Measurements from ENCODE around the gene TMEM272. TPM values are rescaled to one million over a fixed set of nuclear protein-coding genes. Genes with fewer than 3 reads are reported as not detected.

TMEM272 gene
- total RNA-seq, 1 experiment from 2014 or later = 0.07 TPM

GRCh38 chr13:51776179-51776578 is 68.8 kb downstream of the TMEM272 start:
- DNase-seq = no peak
- POLR2A ChIA-PET (ENCODE audit: unreplicated experiment) = no interaction called here
- Histone ChIP-seq H3K9me2 (replicated peaks; ENCODE audit: low read length) (no peaks in the 10 kb centered on the region), H3K4me1 (ENCODE audit: insufficient read depth, low read length) (no peaks in the 10 kb centered on the region), H3K4me2 (ENCODE audit: low read length) (no peak overlapping the region), H3K79me2 (ENCODE audit: low read length) (no peaks in the 10 kb centered on the region), H3K27me3 (ENCODE audit: low read length) (no peaks in the 10 kb centered on the region), H3K27ac (ENCODE audit: low read length) (no peak overlapping the region), H3K4me3 (ENCODE audit: low read length) (no peak overlapping the region), H3K9ac (ENCODE audit: low read length) (no peak overlapping the region), H2AFZ (ENCODE audit: low read length) (no peak overlapping the region), H3K36me3 (ENCODE audit: low read depth, low read length) (no peaks in the 10 kb centered on the region), H3K9me3 (ENCODE audit: low read length) (no peaks in the 10 kb centered on the region), H4K20me1 (ENCODE audit: low read length) (no peaks in the 10 kb centered on the region), H3F3A (ENCODE audit: low read length, unreplicated experiment) (no peaks in the 10 kb centered on the region)
- no TSS peak for BruUV-seq (replicated peaks)
- intact Hi-C loops (cut with micrococcal nuclease) = no loop called here
- CTCF ChIA-PET = no interaction called here
- TF ChIP-seq CTCF (conservative IDR thresholded peaks at IDR 0.05; ENCODE audit: low read depth, low read length) (no peak), EZH2 (IDR thresholded peaks at IDR 0.05; ENCODE audit: low read length, unreplicated experiment) (no peak), EZH2phosphoT487 (IDR thresholded peaks at IDR 0.05; ENCODE audit: borderline replicate concordance, low read length) (no peak)
- ATAC-seq = no peak

GRCh38 chr13:51773515-51773914 is 71.5 kb downstream of the TMEM272 start:
- no peak for TF ChIP-seq EZH2 (IDR thresholded peaks at IDR 0.05; ENCODE audit: low read length, unreplicated experiment)
- no peak for TF ChIP-seq CTCF (conservative IDR thresholded peaks at IDR 0.05; ENCODE audit: low read depth, low read length)
- no peak for TF ChIP-seq EZH2phosphoT487 (IDR thresholded peaks at IDR 0.05; ENCODE audit: borderline replicate concordance, low read length)
- Histone ChIP-seq H3K4me3 (ENCODE audit: low read length) (no peak overlapping the region), H3K4me2 (ENCODE audit: low read length) (no peak overlapping the region), H3F3A (ENCODE audit: low read length, unreplicated experiment) (no peaks in the 10 kb centered on the region), H3K79me2 (ENCODE audit: low read length) (no peaks in the 10 kb centered on the region), H3K4me1 (ENCODE audit: insufficient read depth, low read length) (no peaks in the 10 kb centered on the region), H3K27ac (ENCODE audit: low read length) (no peak overlapping the region), H2AFZ (ENCODE audit: low read length) (no peak overlapping the region), H3K36me3 (ENCODE audit: low read depth, low read length) (no peaks in the 10 kb centered on the region), H3K9ac (ENCODE audit: low read length) (no peak overlapping the region), H3K27me3 (ENCODE audit: low read length) (no peaks in the 10 kb centered on the region), H3K9me3 (ENCODE audit: low read length) (no peaks in the 10 kb centered on the region), H4K20me1 (ENCODE audit: low read length) (no peaks in the 10 kb centered on the region), H3K9me2 (replicated peaks; ENCODE audit: low read length) (no peaks in the 10 kb centered on the region)
- intact Hi-C loops (cut with micrococcal nuclease) = no loop called here
- BruUV-seq (replicated peaks) = no TSS peak
- POLR2A ChIA-PET (ENCODE audit: unreplicated experiment) = no interaction called here
- DNase-seq (no peak), ATAC-seq (no peak)
- CTCF ChIA-PET = no interaction called here

GRCh38 chr13:51772781-51773180 is 72.2 kb downstream of the TMEM272 start:
- POLR2A ChIA-PET (ENCODE audit: unreplicated experiment) = no interaction called here
- Histone ChIP-seq H2AFZ (ENCODE audit: low read length) (no peak overlapping the region), H3K9me2 (replicated peaks; ENCODE audit: low read length) (no peaks in the 10 kb centered on the region), H3K4me3 (ENCODE audit: low read length) (no peak overlapping the region), H3K36me3 (ENCODE audit: low read depth, low read length) (no peaks in the 10 kb centered on the region), H4K20me1 (ENCODE audit: low read length) (no peaks in the 10 kb centered on the region), H3K9ac (ENCODE audit: low read length) (no peak overlapping the region), H3K9me3 (ENCODE audit: low read length) (no peaks in the 10 kb centered on the region), H3K4me2 (ENCODE audit: low read length) (no peak overlapping the region), H3K4me1 (ENCODE audit: insufficient read depth, low read length) (no peaks in the 10 kb centered on the region), H3F3A (ENCODE audit: low read length, unreplicated experiment) (no peaks in the 10 kb centered on the region), H3K79me2 (ENCODE audit: low read length) (no peaks in the 10 kb centered on the region), H3K27me3 (ENCODE audit: low read length) (no peaks in the 10 kb centered on the region), H3K27ac (ENCODE audit: low read length) (no peak overlapping the region)
- intact Hi-C loops (cut with micrococcal nuclease) = no loop called here
- no peak for ATAC-seq
- no peak for DNase-seq
- CTCF ChIA-PET = no interaction called here
- no TSS peak for BruUV-seq (replicated peaks)
- no peak for TF ChIP-seq EZH2phosphoT487 (IDR thresholded peaks at IDR 0.05; ENCODE audit: borderline replicate concordance, low read length)
- TF ChIP-seq EZH2 (IDR thresholded peaks at IDR 0.05; ENCODE audit: low read length, unreplicated experiment) = no peak
- TF ChIP-seq CTCF (conservative IDR thresholded peaks at IDR 0.05; ENCODE audit: low read depth, low read length) = no peak

Data from PC-3 (cell line).